ENCODE data around the gene ADCK2.
"Not testable (repeated sequence)": the region's sequence is repeated elsewhere in the genome, so short reads cannot be mapped to it uniquely, and the experiment has no call there.

The ADCK2 gene

GRCh38 chr7:140638173-140638791 lies 34.5 kb upstream of the ADCK2 start:
- peak; percentile 68 for DNase-seq (ENCODE audit: low read depth)
- H3K36me3 ChIP-seq (ENCODE audit: control insufficient read depth, insufficient read depth, low read length, severe bottlenecking), result no peaks in the 10 kb centered on the region
- peak overlapping the region; percentile 25 for H3K4me3 ChIP-seq (ENCODE audit: low read length)
- peak overlapping the region; percentile 45 for H3K9ac ChIP-seq (ENCODE audit: low read length)
- H3K9me3 ChIP-seq (ENCODE audit: control insufficient read depth, low read length), result no peaks in the 10 kb centered on the region
- H3K27me3 ChIP-seq (replicated peaks; ENCODE audit: control insufficient read depth, insufficient read depth, low read length), result no peaks in the 10 kb centered on the region
- H3K4me1 ChIP-seq (ENCODE audit: control insufficient read depth, insufficient read depth, low read length), result peaks cover 46% of the 10 kb centered on the region

DNA sequence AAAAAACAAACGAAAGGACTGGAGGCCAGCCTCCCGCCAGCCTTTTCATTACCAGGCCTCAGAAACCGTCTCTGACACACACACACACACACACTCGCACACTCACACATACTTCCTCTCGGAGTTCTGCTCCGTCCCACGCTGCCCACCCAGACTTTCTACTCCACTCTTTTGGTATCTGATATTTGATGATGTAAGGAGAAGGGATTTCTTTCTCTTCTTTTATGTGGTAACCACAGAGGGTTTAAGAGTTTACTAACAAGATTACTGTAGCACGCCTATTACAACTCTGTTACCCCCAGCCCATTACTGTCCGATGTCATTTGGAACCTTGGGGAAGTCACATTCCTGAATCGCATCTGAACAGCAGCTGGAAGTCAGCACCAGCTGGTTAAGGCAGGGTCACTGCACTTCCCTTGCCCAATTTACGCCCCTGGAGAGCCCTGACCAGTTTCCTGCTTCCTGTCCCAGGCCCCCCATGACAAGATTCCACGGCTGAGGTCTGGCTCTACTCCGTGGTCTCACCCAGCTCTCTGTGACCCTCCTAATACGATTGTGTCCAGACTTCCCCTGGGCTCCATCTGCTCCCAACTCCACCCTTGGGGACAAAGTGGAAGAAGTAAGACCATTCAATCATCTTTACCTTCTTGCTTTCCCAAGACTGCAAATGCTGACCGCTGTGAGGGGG lies 33.2 kb upstream of the ADCK2 start:
- Histone ChIP-seq H3K4me3 (ENCODE audit: low read length) (peak overlapping the region; percentile 80), H3K9ac (ENCODE audit: low read length) (peak overlapping the region; percentile 83), H3K9me3 (ENCODE audit: control insufficient read depth, low read length) (no peaks in the 10 kb centered on the region), H3K27me3 (replicated peaks; ENCODE audit: control insufficient read depth, insufficient read depth, low read length) (no peaks in the 10 kb centered on the region), H3K4me1 (ENCODE audit: control insufficient read depth, insufficient read depth, low read length) (peaks cover 46% of the 10 kb centered on the region), H3K36me3 (ENCODE audit: control insufficient read depth, insufficient read depth, low read length, severe bottlenecking) (no peaks in the 10 kb centered on the region)
- peak; percentile 47 for DNase-seq (ENCODE audit: low read depth)

DNA sequence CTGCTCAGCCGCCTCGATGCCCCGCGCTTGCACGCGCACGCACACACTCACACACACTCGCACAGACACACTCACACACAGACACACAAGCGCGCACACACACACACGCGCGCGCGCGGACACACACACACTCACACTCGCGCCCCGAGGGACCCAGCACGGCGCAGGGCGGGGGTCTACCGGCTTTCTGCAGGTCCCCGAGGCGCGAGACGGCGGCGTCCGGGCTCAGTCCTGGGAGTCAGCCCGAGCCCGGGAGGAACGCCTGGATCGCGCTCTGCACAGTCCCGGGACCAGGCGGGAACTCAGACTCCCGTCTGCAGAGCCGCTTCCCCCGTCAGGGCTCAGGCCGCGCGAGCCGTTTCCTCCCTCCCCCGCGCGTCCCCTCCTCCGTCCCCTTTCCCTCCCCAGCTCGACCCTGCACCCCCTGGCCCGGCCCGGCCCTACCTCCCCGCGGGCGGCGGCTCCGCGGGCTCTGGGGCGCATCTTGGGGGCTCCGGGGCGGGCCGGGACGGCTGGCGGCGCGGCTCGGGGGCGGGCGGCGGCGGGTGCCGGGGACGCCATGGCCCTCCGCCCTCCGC lies 32.6 kb upstream of the ADCK2 start:
- peak overlapping the region; percentile 83 for H3K9ac ChIP-seq (ENCODE audit: low read length)
- peak overlapping the region; percentile 80 for H3K4me3 ChIP-seq (ENCODE audit: low read length)
- no peaks in the 10 kb centered on the region for H3K27me3 ChIP-seq (replicated peaks; ENCODE audit: control insufficient read depth, insufficient read depth, low read length)
- peak; percentile 71 for DNase-seq (ENCODE audit: low read depth)
- H3K9me3 ChIP-seq (ENCODE audit: control insufficient read depth, low read length), result no peaks in the 10 kb centered on the region
- H3K36me3 ChIP-seq (ENCODE audit: control insufficient read depth, insufficient read depth, low read length, severe bottlenecking), result no peaks in the 10 kb centered on the region
- H3K4me1 ChIP-seq (ENCODE audit: control insufficient read depth, insufficient read depth, low read length), result peaks cover 46% of the 10 kb centered on the region

- peak within 1 kb of the TSS; percentile 80 for H3K4me3 ChIP-seq (ENCODE audit: low read length)
- peaks cover 38% of the 10 kb centered on the region for H3K4me1 ChIP-seq (ENCODE audit: control insufficient read depth, insufficient read depth, low read length)
- no peaks in the 10 kb centered on the region for H3K27me3 ChIP-seq (replicated peaks; ENCODE audit: control insufficient read depth, insufficient read depth, low read length)
- peak within 1 kb of the TSS; percentile 83 for H3K9ac ChIP-seq (ENCODE audit: low read length)
- H3K36me3 ChIP-seq (ENCODE audit: control insufficient read depth, insufficient read depth, low read length, severe bottlenecking), result no peaks in the 10 kb centered on the region
- peak; percentile 84 for DNase-seq (ENCODE audit: low read depth)
- no peaks in the 10 kb centered on the region for H3K9me3 ChIP-seq (ENCODE audit: control insufficient read depth, low read length)
Measured at GRCh38 chr7:140640727-140641523, 31.8 kb upstream of the ADCK2 start, which contains the start of gene DENND2A. Gene DENND2A (minus strand): TSS chr7:140640813. CDS start chr7:140602397, 38,416 bp downstream.

DNA sequence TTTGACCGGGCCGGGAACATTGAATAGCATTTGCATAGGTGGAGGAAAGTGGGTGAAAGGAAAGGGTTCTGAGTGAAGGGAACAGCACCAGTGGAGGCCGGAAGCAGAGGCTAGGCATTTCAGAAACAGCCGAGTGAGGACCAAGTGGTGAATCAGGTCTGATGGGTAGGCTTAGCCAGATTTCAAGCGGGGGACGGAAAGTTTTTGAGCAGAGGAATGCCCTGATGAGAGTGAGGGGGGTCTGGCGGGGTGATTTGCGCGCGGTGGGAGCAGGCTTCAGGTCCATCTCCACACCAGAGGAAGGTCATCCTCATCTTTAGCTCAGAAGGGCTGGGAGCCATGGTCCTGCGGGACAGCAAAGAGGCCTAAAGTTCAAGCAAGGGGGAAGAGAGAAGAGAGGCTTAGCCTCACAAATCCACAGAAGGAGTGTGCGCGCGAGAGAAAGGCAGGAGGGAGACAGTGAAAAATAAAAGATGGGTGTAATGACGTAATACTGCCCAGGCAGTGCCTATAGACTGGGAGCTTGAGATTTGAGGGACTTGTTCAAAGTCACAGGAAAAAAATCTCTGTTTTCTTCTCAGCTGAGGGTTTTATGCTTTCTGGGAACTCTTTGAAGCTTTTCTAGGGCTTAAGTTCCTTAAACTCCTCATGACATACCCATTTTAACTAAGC lies 31.1 kb upstream of the ADCK2 start:
- peak overlapping the region; percentile 68 for H3K9ac ChIP-seq (ENCODE audit: low read length)
- H3K36me3 ChIP-seq (ENCODE audit: control insufficient read depth, insufficient read depth, low read length, severe bottlenecking), result no peaks in the 10 kb centered on the region
- no peaks in the 10 kb centered on the region for H3K27me3 ChIP-seq (replicated peaks; ENCODE audit: control insufficient read depth, insufficient read depth, low read length)
- H3K4me1 ChIP-seq (ENCODE audit: control insufficient read depth, insufficient read depth, low read length), result peaks cover 34% of the 10 kb centered on the region
- DNase-seq (ENCODE audit: low read depth), result peak; percentile 9
- H3K4me3 ChIP-seq (ENCODE audit: low read length), result peak overlapping the region; percentile 76
- no peaks in the 10 kb centered on the region for H3K9me3 ChIP-seq (ENCODE audit: control insufficient read depth, low read length)

- Histone ChIP-seq H3K36me3 (ENCODE audit: control insufficient read depth, insufficient read depth, low read length, severe bottlenecking) (no peaks in the 10 kb centered on the region), H3K4me3 (ENCODE audit: low read length) (no peak overlapping the region), H3K4me1 (ENCODE audit: control insufficient read depth, insufficient read depth, low read length) (peaks cover 19% of the 10 kb centered on the region), H3K27me3 (replicated peaks; ENCODE audit: control insufficient read depth, insufficient read depth, low read length) (no peaks in the 10 kb centered on the region), H3K9ac (ENCODE audit: low read length) (no peak overlapping the region), H3K9me3 (ENCODE audit: control insufficient read depth, low read length) (no peaks in the 10 kb centered on the region)
- DNase-seq (ENCODE audit: low read depth), result no peak
Measured at GRCh38 chr7:140643416-140643815, 29.3 kb upstream of the ADCK2 start.

GRCh38 chr7:140644761-140645160 lies 28.0 kb upstream of the ADCK2 start:
- H3K9me3 ChIP-seq (ENCODE audit: control insufficient read depth, low read length); H3K4me1 ChIP-seq (ENCODE audit: control insufficient read depth, insufficient read depth, low read length); H3K9ac ChIP-seq (ENCODE audit: low read length); H3K4me3 ChIP-seq (ENCODE audit: low read length); H3K36me3 ChIP-seq (ENCODE audit: control insufficient read depth, insufficient read depth, low read length, severe bottlenecking); DNase-seq (ENCODE audit: low read depth); H3K27me3 ChIP-seq (replicated peaks; ENCODE audit: control insufficient read depth, insufficient read depth, low read length): not testable (repeated sequence)

GRCh38 chr7:140645166-140645900 lies 27.4 kb upstream of the ADCK2 start:
- DNase-seq (ENCODE audit: low read depth), result no peak
- Histone ChIP-seq H3K4me1 (ENCODE audit: control insufficient read depth, insufficient read depth, low read length) (peaks cover 3% of the 10 kb centered on the region), H3K27me3 (replicated peaks; ENCODE audit: control insufficient read depth, insufficient read depth, low read length) (no peaks in the 10 kb centered on the region), H3K36me3 (ENCODE audit: control insufficient read depth, insufficient read depth, low read length, severe bottlenecking) (no peaks in the 10 kb centered on the region), H3K9me3 (ENCODE audit: control insufficient read depth, low read length) (no peaks in the 10 kb centered on the region), H3K4me3 (ENCODE audit: low read length) (no peak overlapping the region), H3K9ac (ENCODE audit: low read length) (no peak overlapping the region)

DNA sequence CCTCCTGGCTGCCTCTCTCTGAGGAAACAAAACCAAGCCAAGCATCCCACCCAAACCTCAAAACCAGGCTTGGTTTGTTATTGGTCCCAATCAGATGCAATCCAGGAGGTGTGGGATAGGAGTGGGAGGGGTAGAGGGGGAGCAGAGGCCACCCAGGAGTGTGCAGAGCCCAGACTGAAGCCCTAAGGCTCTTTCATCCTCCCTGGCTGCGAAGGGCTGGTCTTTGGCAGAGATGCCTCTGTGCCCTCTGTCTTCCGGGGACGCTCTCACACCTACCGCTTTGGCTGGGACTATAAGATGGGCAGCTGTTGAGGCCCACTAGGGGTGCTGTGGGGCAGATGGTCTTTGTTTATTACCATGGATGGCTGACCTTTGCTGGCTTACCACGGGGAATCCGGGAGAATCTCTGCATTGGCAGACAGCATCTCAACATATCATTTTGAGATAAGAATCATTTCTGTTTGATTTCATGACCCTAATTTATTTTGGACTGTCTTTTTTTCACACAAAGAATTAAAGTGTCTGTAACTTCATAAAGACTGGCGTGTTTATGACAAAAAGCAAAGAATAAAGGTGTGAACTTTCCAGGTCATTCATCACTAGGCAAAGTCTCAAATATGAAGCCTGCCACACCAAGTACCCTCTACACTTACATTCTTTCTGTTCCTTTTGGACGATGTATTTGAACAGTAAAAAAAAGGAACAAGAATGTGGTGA lies 25.7 kb upstream of the ADCK2 start:
- H3K36me3 ChIP-seq (ENCODE audit: control insufficient read depth, insufficient read depth, low read length, severe bottlenecking), result no peaks in the 10 kb centered on the region
- H3K4me1 ChIP-seq (ENCODE audit: control insufficient read depth, insufficient read depth, low read length), result no peaks in the 10 kb centered on the region
- peak; percentile 28 for DNase-seq (ENCODE audit: low read depth)
- no peaks in the 10 kb centered on the region for H3K27me3 ChIP-seq (replicated peaks; ENCODE audit: control insufficient read depth, insufficient read depth, low read length)
- H3K9ac ChIP-seq (ENCODE audit: low read length), result no peak overlapping the region
- H3K9me3 ChIP-seq (ENCODE audit: control insufficient read depth, low read length), result no peaks in the 10 kb centered on the region
- H3K4me3 ChIP-seq (ENCODE audit: low read length), result no peak overlapping the region

Measured in adipocyte (in vitro differentiated cells).